HG03097 (cell line): ENCODE data around the gene PHACTR1.
"Not testable (repeated sequence)": the region's sequence is repeated elsewhere in the genome, so short reads cannot be mapped to it uniquely, and the experiment has no call there.

Experiments used
- ATAC-seq: cut with Tn5 transposase; IDR thresholded peaks from one replicate; pipeline ENCODE4 v1.9.1; 2021; ENCODE audit not compliant: unreplicated experiment, low FRiP score

The PHACTR1 gene

GRCh38 chr6:12748815-12749521 is 32.4 kb downstream of the PHACTR1 start:
- ATAC-seq, result no peak

GRCh38 chr6:12749531-12750379 is 33.2 kb downstream of the PHACTR1 start:
- no peak for ATAC-seq

GRCh38 chr6:12750416-12750815 is 33.8 kb downstream of the PHACTR1 start:
- no peak for ATAC-seq

GRCh38 chr6:12751694-12752325 is 35.2 kb downstream of the PHACTR1 start:
- ATAC-seq, result no peak

GRCh38 chr6:12753036-12753435 is 36.5 kb downstream of the PHACTR1 start:
- ATAC-seq, result no peak

- ATAC-seq, result no peak
Measured at GRCh38 chr6:12760226-12760625, 43.7 kb downstream of the PHACTR1 start.

- ATAC-seq, result no peak
Measured at GRCh38 chr6:12760911-12761310, 44.3 kb downstream of the PHACTR1 start.

- ATAC-seq, result no peak
Measured at GRCh38 chr6:12761376-12762115, 45.0 kb downstream of the PHACTR1 start.

- not testable (repeated sequence) for ATAC-seq
Measured at GRCh38 chr6:12762731-12763434, 46.3 kb downstream of the PHACTR1 start.

GRCh38 chr6:12766365-12766764 is 49.8 kb downstream of the PHACTR1 start:
- ATAC-seq, result no peak

- ATAC-seq, result no peak
Measured at GRCh38 chr6:12767016-12767415, 50.4 kb downstream of the PHACTR1 start.

GRCh38 chr6:12769556-12770256 is 53.1 kb downstream of the PHACTR1 start:
- no peak for ATAC-seq

- no peak for ATAC-seq
Measured at GRCh38 chr6:12772416-12772815, 55.8 kb downstream of the PHACTR1 start.

- ATAC-seq, result no peak
Measured at GRCh38 chr6:12776291-12776690, 59.7 kb downstream of the PHACTR1 start.

- no peak for ATAC-seq
Measured at GRCh38 chr6:12779772-12780171, 63.2 kb downstream of the PHACTR1 start.

GRCh38 chr6:12782136-12782535 is 65.6 kb downstream of the PHACTR1 start:
- ATAC-seq, result no peak

GRCh38 chr6:12785301-12785700 is 68.7 kb downstream of the PHACTR1 start:
- no peak for ATAC-seq

GRCh38 chr6:12785921-12786320 is 69.4 kb downstream of the PHACTR1 start:
- no peak for ATAC-seq

- no peak for ATAC-seq
Measured at GRCh38 chr6:12791371-12791770, 74.8 kb downstream of the PHACTR1 start.

GRCh38 chr6:12798326-12798725 is 81.8 kb downstream of the PHACTR1 start:
- ATAC-seq, result no peak
